Trophoblast cell (in vitro differentiated cells and primary cell): ENCODE data around the gene ATXN2.
"Not testable (repeated sequence)": the region's sequence is repeated elsewhere in the genome, so short reads cannot be mapped to it uniquely, and the experiment has no call there.

Experiments
- DNase-seq, 2 donors: peaks; one replicate each; pipeline ENCODE4 v3.0.0-alpha.2; 2016
- H2AFZ ChIP-seq: 2 replicates; pipeline ENCODE4 v1.6.1; 2013; ENCODE audit warnings: low read length, moderate library complexity, mild to moderate bottlenecking; ENCODE audit not compliant: insufficient read depth, poor library complexity
- H2AK5ac ChIP-seq: 2 replicates; pipeline ENCODE4 v1.6.1; 2013; ENCODE audit warnings: mild to moderate bottlenecking, low read length
- H2BK120ac ChIP-seq: 2 replicates; pipeline ENCODE4 v1.6.1; 2013; ENCODE audit warnings: low read length, mild to moderate bottlenecking, moderate library complexity; ENCODE audit not compliant: insufficient read depth, poor library complexity
- H2BK12ac ChIP-seq: 2 replicates; pipeline ENCODE4 v1.6.1; 2013; ENCODE audit warnings: mild to moderate bottlenecking, low read length, moderate library complexity
- H2BK5ac ChIP-seq: 2 replicates; pipeline ENCODE4 v1.6.1; 2013; ENCODE audit warnings: low read length, low read depth, moderate library complexity, mild to moderate bottlenecking; ENCODE audit not compliant: poor library complexity
- H3K14ac ChIP-seq: 2 replicates; pipeline ENCODE4 v1.6.1; 2013; ENCODE audit warnings: mild to moderate bottlenecking, low read length
- H3K18ac ChIP-seq: 2 replicates; pipeline ENCODE4 v1.6.1; 2013; ENCODE audit warnings: mild to moderate bottlenecking, low read length
- H3K23ac ChIP-seq: 2 replicates; pipeline ENCODE4 v1.6.1; 2013; ENCODE audit warnings: low read length
- H3K27ac ChIP-seq: 2 replicates; pipeline ENCODE4 v1.5.1; 2013; ENCODE audit warnings: low read depth, mild to moderate bottlenecking, inconsistent platforms, low read length, moderate library complexity
- H3K27me3 ChIP-seq: 2 replicates; pipeline ENCODE4 v1.6.1; 2013; ENCODE audit warnings: inconsistent platforms, mild to moderate bottlenecking, low read length, moderate library complexity; ENCODE audit not compliant: insufficient read depth
- H3K36me3 ChIP-seq, 2 experiments: 1 replicate in 1 of 2; 2 replicates in 1 of 2; pipeline ENCODE4 v1.6.1; 2013; ENCODE audit warnings: low read length in 2 of 2, mild to moderate bottlenecking in 2 of 2, moderate library complexity in 1 of 2; ENCODE audit not compliant: insufficient read depth in 2 of 2, control insufficient read depth in 1 of 2
- H3K4ac ChIP-seq: 2 replicates; pipeline ENCODE4 v1.6.1; 2013; ENCODE audit warnings: low read depth, mild to moderate bottlenecking, low read length, moderate library complexity
- H3K4me1 ChIP-seq, 2 experiments: 1 replicate in 1 of 2; 2 replicates in 1 of 2; pipeline ENCODE4 v1.6.1; 2013; ENCODE audit warnings: low read length in 2 of 2, mild to moderate bottlenecking in 2 of 2, moderate library complexity in 1 of 2; ENCODE audit not compliant: insufficient read depth in 2 of 2, control insufficient read depth in 1 of 2
- H3K4me2 ChIP-seq: 2 replicates; pipeline ENCODE4 v1.6.1; 2013; ENCODE audit warnings: inconsistent platforms, mild to moderate bottlenecking, low read length, moderate library complexity
- H3K4me3 ChIP-seq: 2 replicates; pipeline ENCODE4 v1.5.1; 2013; ENCODE audit warnings: mild to moderate bottlenecking, low read depth, low read length, inconsistent platforms
- H3K79me1 ChIP-seq: one replicate; pipeline ENCODE4 v1.6.1; 2013; ENCODE audit warnings: low read length
- H3K79me2 ChIP-seq: 2 replicates; pipeline ENCODE4 v1.6.1; 2013; ENCODE audit warnings: low read length, mild to moderate bottlenecking; ENCODE audit not compliant: control insufficient read depth, insufficient read depth, poor library complexity
- H3K9ac ChIP-seq: 2 replicates; pipeline ENCODE4 v1.6.1; 2013; ENCODE audit warnings: mild to moderate bottlenecking, low read length
- H3K9me3 ChIP-seq: 2 replicates; pipeline ENCODE4 v1.6.1; 2013; ENCODE audit warnings: low read depth, mild to moderate bottlenecking, control low read depth, inconsistent platforms, low read length; ENCODE audit not compliant: insufficient read depth
- H4K12ac ChIP-seq: 2 replicates; pipeline ENCODE4 v1.6.1; 2013; ENCODE audit warnings: low read depth, mild to moderate bottlenecking, low read length, moderate library complexity
- H4K8ac ChIP-seq: 2 replicates; pipeline ENCODE4 v1.6.1; 2013; ENCODE audit warnings: low read depth, mild to moderate bottlenecking, low read length, moderate library complexity
- H4K91ac ChIP-seq: one replicate; pipeline ENCODE4 v1.6.1; 2013; ENCODE audit warnings: low read depth, mild to moderate bottlenecking, low read length, moderate library complexity
- WGBS: extraction: QIAGEN DNeasy Blood & Tissue Kit; methylation state at CpG from one replicate; pipeline ENCODE4 v1.1.7; 2013; ENCODE audit warnings: missing lambda C conversion rate; ENCODE audit not compliant: insufficient read length, insufficient coverage; ENCODE audit errors: extremely low coverage; 5-methylcytosine and 5-hydroxymethylcytosine counted together

Gene ATXN2

GRCh38 chr12:111591399-111592010 lies 7.6 kb downstream of the ATXN2 start:
- not testable (repeated sequence) for H2BK5ac ChIP-seq, H4K91ac ChIP-seq, H2BK12ac ChIP-seq, H3K18ac ChIP-seq, H2BK120ac ChIP-seq, DNase-seq, H3K4me2 ChIP-seq, H3K9ac ChIP-seq, H3K36me3 ChIP-seq, H4K12ac ChIP-seq, H3K9me3 ChIP-seq, H3K27ac ChIP-seq, H3K4me3 ChIP-seq, H3K23ac ChIP-seq, H3K27me3 ChIP-seq, H4K8ac ChIP-seq, H2AK5ac ChIP-seq, H3K79me1 ChIP-seq, H3K4me1 ChIP-seq, H2AFZ ChIP-seq, H3K14ac ChIP-seq
- Histone ChIP-seq H3K4ac (peak overlapping the region; percentile 47), H3K79me2 (peaks cover 20% of the 10 kb centered on the region)
- no CpG with 5 or more reads among the region's 6 CpGs for WGBS

GRCh38 chr12:111590552-111590951 lies 8.6 kb downstream of the ATXN2 start:
- no CpG with 5 or more reads among the region's 6 CpGs for WGBS
- H3K23ac ChIP-seq = no peak overlapping the region
- no peak overlapping the region for H4K91ac ChIP-seq
- H3K36me3 ChIP-seq = peaks cover 0 to 5% of the 10 kb centered on the region in 2 experiments
- H4K8ac ChIP-seq = no peak overlapping the region
- H3K14ac ChIP-seq = no peak overlapping the region
- H3K9ac ChIP-seq = no peak overlapping the region
- no peak overlapping the region for H3K18ac ChIP-seq
- no peak overlapping the region for H2BK120ac ChIP-seq
- no peaks in the 10 kb centered on the region for H3K27me3 ChIP-seq
- no peak overlapping the region for H3K4me2 ChIP-seq
- no peak overlapping the region for H2BK12ac ChIP-seq
- no peak overlapping the region for H2AFZ ChIP-seq
- H3K27ac ChIP-seq = no peak overlapping the region
- H3K79me2 ChIP-seq = peaks cover 20% of the 10 kb centered on the region
- no peak overlapping the region for H2BK5ac ChIP-seq
- H2AK5ac ChIP-seq = no peak overlapping the region
- no peak for DNase-seq
- no peaks in the 10 kb centered on the region for H3K9me3 ChIP-seq
- H3K4me1 ChIP-seq = no peaks in the 10 kb centered on the region
- H3K4me3 ChIP-seq = no peak overlapping the region
- no peak overlapping the region for H4K12ac ChIP-seq
- H3K79me1 ChIP-seq = no peaks in the 10 kb centered on the region
- H3K4ac ChIP-seq = peak overlapping the region; percentile 93

- WGBS = no CpG with 5 or more reads among the region's 9 CpGs
- no peak overlapping the region for H3K18ac ChIP-seq
- no peak overlapping the region for H4K8ac ChIP-seq
- no peak overlapping the region for H2BK12ac ChIP-seq
- no peak overlapping the region for H2AFZ ChIP-seq
- H3K27ac ChIP-seq = no peak overlapping the region
- peak; percentile 32 to 53 for DNase-seq
- H2BK5ac ChIP-seq = no peak overlapping the region
- no peak overlapping the region for H2AK5ac ChIP-seq
- H3K79me2 ChIP-seq = peaks cover 20% of the 10 kb centered on the region
- no peak overlapping the region for H3K14ac ChIP-seq
- no peak overlapping the region for H4K12ac ChIP-seq
- H3K4me2 ChIP-seq = no peak overlapping the region
- no peaks in the 10 kb centered on the region for H3K79me1 ChIP-seq
- H3K23ac ChIP-seq = no peak overlapping the region
- no peaks in the 10 kb centered on the region for H3K4me1 ChIP-seq
- no peak overlapping the region for H3K9ac ChIP-seq
- no peak overlapping the region for H2BK120ac ChIP-seq
- peak overlapping the region; percentile 19 for H3K4ac ChIP-seq
- H3K4me3 ChIP-seq = no peak overlapping the region
- H4K91ac ChIP-seq = no peak overlapping the region
- no peaks in the 10 kb centered on the region for H3K27me3 ChIP-seq
- H3K36me3 ChIP-seq = peaks cover 0 to 5% of the 10 kb centered on the region in 2 experiments
- H3K9me3 ChIP-seq = no peaks in the 10 kb centered on the region
These were observed 9.5 kb downstream of the ATXN2 start for GRCh38 chr12:111589601-111590000.

GRCh38 chr12:111588010-111588409 lies 11.1 kb downstream of the ATXN2 start:
- Histone ChIP-seq H4K12ac (no peak overlapping the region), H3K9ac (no peak overlapping the region), H4K8ac (no peak overlapping the region), H2BK120ac (no peak overlapping the region), H2AK5ac (no peak overlapping the region), H3K9me3 (no peaks in the 10 kb centered on the region), H3K4me2 (no peak overlapping the region), H3K4me1 (no peaks in the 10 kb centered on the region), H3K36me3 (peaks cover 0 to 5% of the 10 kb centered on the region in 2 experiments), H2BK12ac (no peak overlapping the region), H3K79me1 (no peaks in the 10 kb centered on the region), H3K23ac (no peak overlapping the region), H3K4ac (peak overlapping the region; percentile 82), H2BK5ac (no peak overlapping the region), H3K4me3 (no peak overlapping the region), H4K91ac (no peak overlapping the region), H2AFZ (no peak overlapping the region), H3K27me3 (no peaks in the 10 kb centered on the region), H3K14ac (no peak overlapping the region), H3K79me2 (peaks cover 20% of the 10 kb centered on the region), H3K27ac (no peak overlapping the region), H3K18ac (no peak overlapping the region)
- no CpG with 5 or more reads among the region's 3 CpGs for WGBS
- no peak for DNase-seq
